ENCODE results near the gene KRTAP9-4.

DNA sequence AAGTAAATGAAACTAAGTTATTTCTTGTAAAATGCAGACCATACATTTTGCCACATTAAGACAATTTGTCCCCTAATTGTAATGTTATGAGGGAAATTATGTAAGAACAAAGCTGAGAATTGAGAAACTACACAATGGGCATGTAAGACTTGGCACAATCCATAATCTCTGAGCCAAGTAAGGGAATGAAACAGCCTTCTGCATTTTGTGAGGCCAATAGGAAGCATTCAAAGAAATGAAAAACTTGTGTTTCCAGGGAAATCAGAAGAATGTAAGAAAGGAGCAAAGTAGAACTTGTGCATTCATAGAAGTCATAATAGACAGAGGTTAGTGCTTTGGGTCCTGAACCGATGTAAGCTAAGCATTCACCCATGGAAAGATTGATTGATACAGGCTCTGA, 1.8 kb downstream of the KRTAP9-4 start:
- TF ChIP-seq, protein P1, sequence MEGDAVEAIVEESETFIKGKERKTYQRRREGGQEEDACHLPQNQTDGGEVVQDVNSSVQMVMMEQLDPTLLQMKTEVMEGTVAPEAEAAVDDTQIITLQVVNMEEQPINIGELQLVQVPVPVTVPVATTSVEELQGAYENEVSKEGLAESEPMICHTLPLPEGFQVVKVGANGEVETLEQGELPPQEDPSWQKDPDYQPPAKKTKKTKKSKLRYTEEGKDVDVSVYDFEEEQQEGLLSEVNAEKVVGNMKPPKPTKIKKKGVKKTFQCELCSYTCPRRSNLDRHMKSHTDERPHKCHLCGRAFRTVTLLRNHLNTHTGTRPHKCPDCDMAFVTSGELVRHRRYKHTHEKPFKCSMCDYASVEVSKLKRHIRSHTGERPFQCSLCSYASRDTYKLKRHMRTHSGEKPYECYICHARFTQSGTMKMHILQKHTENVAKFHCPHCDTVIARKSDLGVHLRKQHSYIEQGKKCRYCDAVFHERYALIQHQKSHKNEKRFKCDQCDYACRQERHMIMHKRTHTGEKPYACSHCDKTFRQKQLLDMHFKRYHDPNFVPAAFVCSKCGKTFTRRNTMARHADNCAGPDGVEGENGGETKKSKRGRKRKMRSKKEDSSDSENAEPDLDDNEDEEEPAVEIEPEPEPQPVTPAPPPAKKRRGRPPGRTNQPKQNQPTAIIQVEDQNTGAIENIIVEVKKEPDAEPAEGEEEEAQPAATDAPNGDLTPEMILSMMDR (IDR thresholded peaks at IDR 0.05): no peak
- TF ChIP-seq POLR2A (IDR thresholded peaks at IDR 0.05): no peak

All from heart left ventricle (tissue), 13 donors.